ENCODE results near the gene TRIM4. TPM values are rescaled to one million over a fixed set of nuclear protein-coding genes. Genes with fewer than 3 reads are reported as not detected.
"Not testable (repeated sequence)": the region's sequence is repeated elsewhere in the genome, so short reads cannot be mapped to it uniquely, and the experiment has no call there.

TRIM4 gene
- total RNA-seq, 6 donors from 2014 or later: 31.2 to 107 (median 42.1) TPM

GRCh38 chr7:99881370-99881769 lies 38.0 kb downstream of the TRIM4 start:
- no peaks in the 10 kb centered on the region for H3K36me3 ChIP-seq
- no peak overlapping the region for H3K4me3 ChIP-seq
- no peaks in the 10 kb centered on the region for H3K4me1 ChIP-seq
- H3K27ac ChIP-seq: no peak overlapping the region
- TF ChIP-seq, protein P1, sequence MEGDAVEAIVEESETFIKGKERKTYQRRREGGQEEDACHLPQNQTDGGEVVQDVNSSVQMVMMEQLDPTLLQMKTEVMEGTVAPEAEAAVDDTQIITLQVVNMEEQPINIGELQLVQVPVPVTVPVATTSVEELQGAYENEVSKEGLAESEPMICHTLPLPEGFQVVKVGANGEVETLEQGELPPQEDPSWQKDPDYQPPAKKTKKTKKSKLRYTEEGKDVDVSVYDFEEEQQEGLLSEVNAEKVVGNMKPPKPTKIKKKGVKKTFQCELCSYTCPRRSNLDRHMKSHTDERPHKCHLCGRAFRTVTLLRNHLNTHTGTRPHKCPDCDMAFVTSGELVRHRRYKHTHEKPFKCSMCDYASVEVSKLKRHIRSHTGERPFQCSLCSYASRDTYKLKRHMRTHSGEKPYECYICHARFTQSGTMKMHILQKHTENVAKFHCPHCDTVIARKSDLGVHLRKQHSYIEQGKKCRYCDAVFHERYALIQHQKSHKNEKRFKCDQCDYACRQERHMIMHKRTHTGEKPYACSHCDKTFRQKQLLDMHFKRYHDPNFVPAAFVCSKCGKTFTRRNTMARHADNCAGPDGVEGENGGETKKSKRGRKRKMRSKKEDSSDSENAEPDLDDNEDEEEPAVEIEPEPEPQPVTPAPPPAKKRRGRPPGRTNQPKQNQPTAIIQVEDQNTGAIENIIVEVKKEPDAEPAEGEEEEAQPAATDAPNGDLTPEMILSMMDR (IDR thresholded peaks at IDR 0.05): no peak
- TF ChIP-seq EP300 (IDR thresholded peaks at IDR 0.05) (no peak), POLR2AphosphoS5 (IDR thresholded peaks at IDR 0.05) (no peak), POLR2A (IDR thresholded peaks at IDR 0.05) (no peak)
- no peaks in the 10 kb centered on the region for H3K9me3 ChIP-seq
- 94 to 96% methylated on average over 4 of the region's 4 CpGs for WGBS, 2 donors
- ATAC-seq (ENCODE audit: low FRiP score in 2 of 2): no peak
- DNase-seq: no peak
- H3K27me3 ChIP-seq: no peaks in the 10 kb centered on the region

DNA sequence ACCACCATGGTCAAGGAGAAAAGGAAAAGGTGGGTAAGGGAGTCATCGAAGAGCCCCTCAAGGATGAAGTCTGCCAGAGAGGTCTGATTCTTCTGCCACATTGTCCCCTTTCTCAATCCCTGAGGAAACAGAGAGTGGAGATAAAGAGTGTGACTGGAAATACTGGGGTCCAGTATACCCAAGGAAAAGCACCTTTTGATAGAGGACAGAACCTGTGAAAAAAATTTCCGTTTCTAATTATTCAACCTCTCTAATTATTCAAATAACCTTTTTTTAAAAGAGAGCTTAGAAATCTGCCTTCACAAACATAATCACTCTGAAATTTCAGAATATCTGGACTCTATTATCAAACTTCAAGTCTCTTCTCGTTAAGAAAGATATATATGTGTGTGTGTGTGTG lies 42.4 kb downstream of the TRIM4 start, which contains the start of gene OR2AE1:
OR2AE1 (minus strand) TSS at position 101 of the 400 bp plus-strand sequence; CDS start at position 101, 0 bp downstream.
- Histone ChIP-seq H3K36me3 (peaks cover 0 to 3% (median 0%) of the 10 kb centered on the region in 4 donors), H3K27me3 (no peaks in the 10 kb centered on the region), H3K9me3 (no peaks in the 10 kb centered on the region), H3K4me1 (no peaks in the 10 kb centered on the region), H3K4me3 (no peak within 1 kb of the TSS), H3K27ac (no peak within 1 kb of the TSS)
- WGBS, 2 donors: 86 to 90% methylated on average over 3 of the region's 3 CpGs
- DNase-seq: no peak
- ATAC-seq (ENCODE audit: low FRiP score in 2 of 2): no peak
- no peak for TF ChIP-seq POLR2A (IDR thresholded peaks at IDR 0.05)
- TF ChIP-seq EP300 (IDR thresholded peaks at IDR 0.05): no peak
- TF ChIP-seq, protein P1 (IDR thresholded peaks at IDR 0.05): no peak
- no peak for TF ChIP-seq POLR2AphosphoS5 (IDR thresholded peaks at IDR 0.05)

DNA sequence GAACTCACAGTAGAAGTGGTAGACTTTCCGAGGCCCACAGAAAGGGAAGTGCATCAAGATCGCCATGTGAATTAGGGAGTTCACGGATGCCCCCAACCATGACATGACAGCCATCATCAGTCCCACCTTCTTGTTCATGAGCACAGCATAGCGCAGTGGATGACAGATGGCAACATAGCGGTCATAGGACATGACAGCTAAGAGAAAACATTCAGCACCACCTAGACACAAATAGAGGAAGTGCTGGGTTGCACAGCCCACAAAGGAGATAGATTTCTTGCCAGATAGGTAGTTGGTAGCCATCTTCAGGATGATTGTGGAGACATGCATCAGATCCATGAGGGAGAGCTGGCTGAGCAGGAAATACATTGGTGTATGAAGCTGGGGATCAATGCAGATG lies 42.8 kb downstream of the TRIM4 start:
- Histone ChIP-seq H3K9me3 (no peaks in the 10 kb centered on the region), H3K4me1 (no peaks in the 10 kb centered on the region), H3K27ac (no peak overlapping the region), H3K4me3 (no peak overlapping the region), H3K27me3 (no peaks in the 10 kb centered on the region), H3K36me3 (peaks cover 0 to 3% (median 0%) of the 10 kb centered on the region in 4 donors)
- 82 to 88% methylated on average over 5 of the region's 5 CpGs for WGBS, 2 donors
- TF ChIP-seq, protein P1 (IDR thresholded peaks at IDR 0.05): no peak
- TF ChIP-seq POLR2AphosphoS5 (IDR thresholded peaks at IDR 0.05) (no peak), POLR2A (IDR thresholded peaks at IDR 0.05) (no peak), EP300 (IDR thresholded peaks at IDR 0.05) (no peak)
- ATAC-seq (ENCODE audit: low FRiP score in 2 of 2): no peak
- DNase-seq: no peak

- Histone ChIP-seq H3K4me1 (no peaks in the 10 kb centered on the region), H3K4me3 (no peak overlapping the region), H3K27ac (no peak overlapping the region), H3K27me3 (no peaks in the 10 kb centered on the region), H3K36me3 (no peaks in the 10 kb centered on the region), H3K9me3 (no peaks in the 10 kb centered on the region)
- no peak for ATAC-seq (ENCODE audit: low FRiP score in 2 of 2)
- WGBS, 2 donors: 71 to 80% methylated on average over 1 of the region's 1 CpG
- TF ChIP-seq POLR2AphosphoS5 (IDR thresholded peaks at IDR 0.05) (no peak), POLR2A (IDR thresholded peaks at IDR 0.05) (no peak)
- TF ChIP-seq, protein P1 (IDR thresholded peaks at IDR 0.05): no peak
- no peak for DNase-seq
Observed at GRCh38 chr7:99868246-99868645, 51.1 kb downstream of the TRIM4 start.

DNA sequence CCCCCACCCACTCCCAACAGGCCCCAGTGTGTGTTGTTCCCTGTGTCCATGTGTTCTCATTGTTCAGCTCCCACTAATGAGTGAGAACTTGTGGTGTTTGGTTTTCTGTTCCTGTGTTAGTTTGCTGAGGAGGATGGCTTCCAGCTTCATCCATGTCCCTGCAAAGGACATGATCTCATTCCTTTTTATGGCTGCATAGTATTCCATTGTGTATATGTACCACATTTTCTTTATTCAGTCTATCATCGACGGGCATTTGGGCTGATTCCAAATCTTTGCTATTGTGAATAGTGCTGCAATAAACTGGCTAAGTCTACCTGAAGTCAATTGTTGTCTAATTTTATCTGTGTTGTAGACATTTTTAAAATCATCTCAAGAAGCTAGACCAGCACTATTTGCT lies 51.9 kb downstream of the TRIM4 start:
- not testable (repeated sequence) for H3K9me3 ChIP-seq; DNase-seq; H3K27ac ChIP-seq; H3K4me3 ChIP-seq; H3K4me1 ChIP-seq; ATAC-seq (ENCODE audit: low FRiP score in 2 of 2); H3K27me3 ChIP-seq; H3K36me3 ChIP-seq
- WGBS, 2 donors: 86 to 96% methylated on average over 2 of the region's 2 CpGs
